BJ (cell line): ENCODE measurements around the gene SLC6A9. TPM values are rescaled to one million over a fixed set of nuclear protein-coding genes. Genes with fewer than 3 reads are reported as not detected.

Experiments
- CTCF ChIA-PET: fragments of 350-600 bp; formaldehyde crosslinking; extraction: SDS; loops from one replicate; lab custom pipeline; 2021; ENCODE audit warnings: antibody characterized with exemption, inconsistent platforms; lab: Yijun Ruan, JAX
- POLR2A ChIA-PET: fragments of 300-600 bp; sonication (Branson Sonifier 250); formaldehyde crosslinking; extraction: SDS; loops from one replicate; lab custom pipeline; 2021; ENCODE audit warnings: antibody characterized with exemption; lab: Charles Lee
- DNase-seq: peaks from one replicate; pipeline ENCODE4 v3.0.0-alpha.2; 2011; ENCODE audit warnings: low read depth
- H3K27me3 ChIP-seq: 2 replicates; pipeline ENCODE4 v1.6.0; 2011; ENCODE audit warnings: low read length; ENCODE audit not compliant: control insufficient read depth, insufficient read depth
- H3K36me3 ChIP-seq: 2 replicates; pipeline ENCODE4 v1.5.1; 2011; ENCODE audit warnings: low read length; ENCODE audit not compliant: control insufficient read depth, insufficient read depth
- H3K4me3 ChIP-seq: 2 replicates; pipeline ENCODE4 v1.5.1; 2011; ENCODE audit warnings: low read depth, mild to moderate bottlenecking, control low read depth, low read length
- CTCF ChIP-seq: IDR thresholded peaks from 2 replicates; pipeline ENCODE4 v1.5.1; 2011; ENCODE audit warnings: low read depth, mild to moderate bottlenecking, control low read depth, inconsistent platforms, low read length, moderate library complexity; ENCODE audit not compliant: insufficient read depth
- polyA plus RNA-seq: library from polyadenylated mRNA; depleted of rRNA; stranded (reverse); fragments of >200 nt; gene quantifications from 2 replicates; pipeline ENCODE4 v1.2.3, GENCODE V29; 2011

SLC6A9 gene
- polyA plus RNA-seq, 1 experiment, result 53.9 TPM

GRCh38 chr1:43994794-43995790, 36.2 kb downstream of the SLC6A9 start:
- Histone ChIP-seq H3K4me3 (no peak overlapping the region), H3K36me3 (peaks cover 13% of the 10 kb centered on the region), H3K27me3 (no peaks in the 10 kb centered on the region)
- DNase-seq, result no peak
- TF ChIP-seq CTCF, result peak; percentile 47
- ChIA-PET CTCF (interaction anchor here (0.7 to 1.6 kb wide), 2 partner anchors 10 to 53 kb away, joined by 8 to 10 read pairs; no protein-coding TSS in a partner anchor), POLR2A (no interaction called here)

- no peak for TF ChIP-seq CTCF
- POLR2A ChIA-PET, result no interaction called here
- CTCF ChIA-PET, result interaction anchor here (1.2 to 5.4 kb wide), 3 partner anchors 12 to 90 kb away, joined by 4 to 44 read pairs (median 17); no protein-coding TSS in a partner anchor
These were observed 37.2 kb downstream of the SLC6A9 start for GRCh38 chr1:43994071-43994470.

GRCh38 chr1:43993206-43993914, 37.9 kb downstream of the SLC6A9 start:
- POLR2A ChIA-PET, result no interaction called here
- no peak for TF ChIP-seq CTCF
- CTCF ChIA-PET, result interaction anchor here (1.2 to 5.4 kb wide), 4 partner anchors 12 to 91 kb away, joined by 4 to 44 read pairs (median 10); no protein-coding TSS in a partner anchor

More at GRCh38 chr1:43994071-43994470, 37.2 kb downstream of the SLC6A9 start:
- Histone ChIP-seq H3K27me3 (no peaks in the 10 kb centered on the region), H3K36me3 (peaks cover 9% of the 10 kb centered on the region), H3K4me3 (no peak overlapping the region)
- no peak for DNase-seq

GRCh38 chr1:43992232-43992995, 38.8 kb downstream of the SLC6A9 start:
- DNase-seq, result no peak
- H3K36me3 ChIP-seq, result peaks cover 1% of the 10 kb centered on the region; the same call in 1 of the 2 replicates
- TF ChIP-seq CTCF, result no peak
- H3K4me3 ChIP-seq, result peak overlapping the region; percentile 68
- ChIA-PET CTCF (interaction anchor here (1.1 to 5.4 kb wide), 5 partner anchors 8 to 229 kb away, joined by 3 to 44 read pairs (median 4); no protein-coding TSS in a partner anchor), POLR2A (interaction anchor here (1.3 kb wide), 1 partner anchor 17 kb away, joined by 3 read pairs; the partner anchor contains the start of gene ATP6V0B)
- H3K27me3 ChIP-seq, result no peaks in the 10 kb centered on the region

More at GRCh38 chr1:43993206-43993914, 37.9 kb downstream of the SLC6A9 start:
- H3K4me3 ChIP-seq, result no peak overlapping the region
- H3K36me3 ChIP-seq, result peaks cover 6% of the 10 kb centered on the region; the same call in 1 of the 2 replicates
- no peak for DNase-seq
- H3K27me3 ChIP-seq, result no peaks in the 10 kb centered on the region
